Heart right ventricle (tissue), 16 donors: ENCODE results near the gene NTHL1. TPM values are rescaled to one million over a fixed set of nuclear protein-coding genes. Genes with fewer than 3 reads are reported as not detected.

ENCODE experiments used
- ATAC-seq, 8 donors: fragments of 200-7000 bp; cut with Tn5 transposase; one replicate each; pipeline ENCODE4 v1.9.1; 2020; ENCODE audit warnings: mild to moderate bottlenecking in 8 of 8, moderate library complexity in 8 of 8, moderate number of reproducible peaks in 1 of 8
- DNase-seq, 2 donors: peaks; one replicate each; pipeline ENCODE4 v3.0.0-alpha.2; 2020
- H3K27ac ChIP-seq, 10 donors: fragments of 200-600 bp; sonication (generic) in 2 of 10; one replicate each; pipeline versions ENCODE4 v1.5.0 to v1.8.0; 2020 to 2022; ENCODE audit warnings: mild to moderate bottlenecking in 3 of 10
- H3K27me3 ChIP-seq, 7 donors: fragments of 200-600 bp; one replicate each; pipeline ENCODE4 v1.8.0; 2021 to 2022; ENCODE audit warnings: mild to moderate bottlenecking in 2 of 7
- H3K36me3 ChIP-seq, 9 donors: fragments of 200-600 bp; sonication (generic) in 1 of 9; one replicate each; pipeline versions ENCODE4 v1.5.0 to v1.8.0; 2020 to 2022; ENCODE audit warnings: mild to moderate bottlenecking in 2 of 9
- H3K4me1 ChIP-seq, 9 donors: fragments of 200-600 bp; sonication (generic) in 1 of 9; one replicate each; pipeline versions ENCODE4 v1.5.0 to v1.8.0; 2020 to 2022; ENCODE audit warnings: mild to moderate bottlenecking in 4 of 9
- H3K4me3 ChIP-seq, 10 donors: fragments of 200-600 bp; sonication (generic) in 2 of 10; one replicate each; pipeline versions ENCODE4 v1.5.0 to v1.8.0; 2020 to 2022; ENCODE audit warnings: mild to moderate bottlenecking in 7 of 10, moderate library complexity in 2 of 10
- H3K9me3 ChIP-seq, 11 donors: fragments of 200-600 bp in 10 of 11; sonication (generic) in 2 of 11; one replicate each; pipeline versions ENCODE4 v1.5.0 to v1.8.0; 2013 to 2022; ENCODE audit warnings: mild to moderate bottlenecking in 2 of 11, control low read depth in 1 of 11, moderate library complexity in 1 of 11
- CTCF ChIP-seq, 9 donors: fragments of 200-600 bp; sonication (generic) in 2 of 9; IDR thresholded peaks; one replicate each; pipeline versions ENCODE4 v1.5.0 to v1.8.0; 2021 to 2022; ENCODE audit warnings: antibody characterized with exemption in 9 of 9, mild to moderate bottlenecking in 5 of 9, moderate library complexity in 1 of 9
- WGBS, 2 donors: extraction: QIAGEN DNeasy Blood & Tissue Kit; methylation state at CpG; one replicate each; pipeline ENCODE4 v1.1.7; 2013; ENCODE audit warnings: inconsistent platforms in 1 of 2; 5-methylcytosine and 5-hydroxymethylcytosine counted together
- intact Hi-C, 10 donors: fragments of 100-400 bp; cut with DNase I; formaldehyde crosslinking; loops; one replicate each; pipeline versions ENCODE4 v1.11.1 to v1.14.2; 2022
- polyA plus RNA-seq, 2 donors: library from polyadenylated mRNA; stranded (reverse); fragments of 200-250 nt; gene quantifications; one replicate each; pipeline ENCODE4 v1.2.3, GENCODE V29; 2013
- total RNA-seq, 10 donors: library from RNA; stranded (reverse); fragmentation: NEBNext Ultra II Directional in 3 of 10; extraction: Animal tissue kit (Norgen Biotek cat#: 25700) in 3 of 10; gene quantifications; one replicate each; pipeline versions ENCODE4 v1.2.1 to v1.2.4, GENCODE V29; 2021 to 2023
- donor health status: Arrhythmogenic right ventricular cardiomyopathy.
- donor health status: ischemic (EF 13 %, LVEDD 7.1; RV severe dilation, severe dysfunction).
- donor health status: healthy with polysubstance abuse.
- donor health status: DM: no; HTN: yes; CAD: no.
- donor health status: DM: no; HTN: no; CAD: no.
- donor health status: ischemic (EF 25% LVEDD 6.9; RV normal size, moderate dysfunction).
- donor health status: ischemic (EF 25% LVEDD 5.7; RV mildly dilated, moderate dysfunction).
- donor health status: healthy.
- donor health status: DM: yes; HTN: yes; CAD: no.
- donor health status: Ischemic cardiomyopathy.
- donor health status: ischemic (EF 35%, LVEDD 5.7; RV mildly dilated, moderate dysfunction).
- donor health status: nonischemic (EF 11% LVEDD 7.7; RV severe dilation, severe dysfunction).
- donor health status: DM: yes; HTN: yes; CAD: no.
- donor health status: PGD.
- donor health status: ischemic (EF 29% LVEDD 5.4; RV normal size, mild dysfunction).
- donor health status: nonischemic (EF 23%, LVEDD 6.1; RV moderate dilation, normal function).

NTHL1 gene
- total and polyA plus RNA-seq, 12 donors, result 9.8 to 51.9 (median 13.9) TPM

GRCh38 chr16:2086106-2086742, 38.6 kb upstream of the NTHL1 start:
- DNase-seq (no peak), ATAC-seq (no peak)
- no peaks in the 10 kb centered on the region for H3K9me3 ChIP-seq
- TF ChIP-seq CTCF (IDR thresholded peaks at IDR 0.05), result no peak
- H3K27ac ChIP-seq, result no peak overlapping the region
- H3K36me3 ChIP-seq, result peaks cover under 1 to 97% (median 79%) of the 10 kb centered on the region in 9 donors
- WGBS, 2 donors, result 93 to 94% methylated on average over 27 of the region's 27 CpGs
- H3K27me3 ChIP-seq, result no peaks in the 10 kb centered on the region
- intact Hi-C loops, result loop anchor here in 3 of 10 donors (5.0 to 10.0 kb wide), 3 partner anchors 34 to 61 kb away; partner anchors contain the start of genes NHERF2 (in 1 of the 3) and RAB26 (in 1 of the 3)
- H3K4me1 ChIP-seq, result peaks cover 5 to 34% (median 25%) of the 10 kb centered on the region in 9 donors
- no peak overlapping the region for H3K4me3 ChIP-seq

- DNase-seq (no peak), ATAC-seq (no peak)
- no peak for TF ChIP-seq CTCF (IDR thresholded peaks at IDR 0.05)
- Histone ChIP-seq H3K4me3 (no peak overlapping the region), H3K36me3 (peaks cover 5 to 100% (median 80%) of the 10 kb centered on the region in 9 donors), H3K9me3 (no peaks in the 10 kb centered on the region), H3K27ac (no peak overlapping the region), H3K4me1 (peaks cover 5 to 38% (median 29%) of the 10 kb centered on the region in 9 donors), H3K27me3 (no peaks in the 10 kb centered on the region)
- 67 to 79% methylated on average over 11 to 14 of the region's 14 CpGs for WGBS, 2 donors
- intact Hi-C loops, result loop anchor here in 3 of 10 donors (5.0 to 10.0 kb wide), 3 partner anchors 33 to 61 kb away; partner anchors contain the start of genes NHERF2 (in 1 of the 3) and RAB26 (in 1 of the 3)
Measured at GRCh38 chr16:2085669-2086068, 38.0 kb upstream of the NTHL1 start.

- no peak for DNase-seq
- intact Hi-C loops, result loop anchor here in 3 of 10 donors (5.0 to 10.0 kb wide), 3 partner anchors 33 to 60 kb away; partner anchors contain the start of genes NHERF2 (in 1 of the 3) and RAB26 (in 1 of the 3)
- Histone ChIP-seq H3K4me3 (no peak overlapping the region), H3K36me3 (peaks cover 5 to 100% (median 74%) of the 10 kb centered on the region in 9 donors), H3K4me1 (peaks cover 5 to 34% (median 29%) of the 10 kb centered on the region in 9 donors), H3K27ac (no peak overlapping the region), H3K9me3 (no peaks in the 10 kb centered on the region), H3K27me3 (no peaks in the 10 kb centered on the region)
- no peak for ATAC-seq
- no peak for TF ChIP-seq CTCF (IDR thresholded peaks at IDR 0.05)
- 93 to 94% methylated on average over 29 of the region's 29 CpGs for WGBS, 2 donors
Measured at GRCh38 chr16:2084895-2085625, 37.4 kb upstream of the NTHL1 start.
